Nephron (organoid): ENCODE measurements around the gene KIZ.
A peak's percentile ranks its signal among the peaks of the same experiment; 100 is the strongest.
"Not testable (repeated sequence)": the region's sequence is repeated elsewhere in the genome, so short reads cannot be mapped to it uniquely, and the experiment has no call there.

Experiments
- H3K27ac Mint-ChIP-seq, 3 experiments: 2 replicates each; pipeline ENCODE4 v1.8.0; 2020; ENCODE audit warnings: mixed read lengths in 3 of 3, mild to moderate bottlenecking in 2 of 3, moderate library complexity in 1 of 3
- H3K27me3 Mint-ChIP-seq: 2 replicates; pipeline ENCODE4 v1.8.0; 2021; ENCODE audit warnings: low read depth, mild to moderate bottlenecking, moderate library complexity, mixed read lengths
- H3K36me3 Mint-ChIP-seq: 2 replicates; pipeline ENCODE4 v1.8.0; 2020; ENCODE audit warnings: low read depth, mixed read lengths
- H3K4me1 Mint-ChIP-seq: 2 replicates; pipeline ENCODE4 v1.8.0; 2020; ENCODE audit warnings: mixed read lengths
- H3K4me3 Mint-ChIP-seq, 3 experiments: 2 replicates each; pipeline ENCODE4 v1.8.0; 2020; ENCODE audit warnings: mild to moderate bottlenecking in 3 of 3, mixed read lengths in 3 of 3, moderate library complexity in 2 of 3
- H3K9me3 Mint-ChIP-seq: 2 replicates; pipeline ENCODE4 v1.8.0; 2020; ENCODE audit warnings: mixed read lengths
- TF ChIP-seq, protein P1 (sequence below), 3 experiments: fragments of 200-600 bp; sonication (generic); IDR thresholded peaks; one replicate each; pipeline ENCODE4 v1.5.0; 2021; ENCODE audit warnings: antibody characterized with exemption in 3 of 3; ENCODE audit not compliant: unreplicated experiment in 3 of 3

Gene KIZ

GRCh38 chr20:21166801-21167200, 40.9 kb downstream of the KIZ start:
- Mint-ChIP-seq H3K36me3 (peaks cover 64% of the 10 kb centered on the region), H3K27ac (no peak overlapping the region), H3K4me1 (no peaks in the 10 kb centered on the region), H3K27me3 (no peaks in the 10 kb centered on the region), H3K9me3 (peaks cover 9% of the 10 kb centered on the region), H3K4me3 (no peak overlapping the region)
- TF ChIP-seq, protein P1, sequence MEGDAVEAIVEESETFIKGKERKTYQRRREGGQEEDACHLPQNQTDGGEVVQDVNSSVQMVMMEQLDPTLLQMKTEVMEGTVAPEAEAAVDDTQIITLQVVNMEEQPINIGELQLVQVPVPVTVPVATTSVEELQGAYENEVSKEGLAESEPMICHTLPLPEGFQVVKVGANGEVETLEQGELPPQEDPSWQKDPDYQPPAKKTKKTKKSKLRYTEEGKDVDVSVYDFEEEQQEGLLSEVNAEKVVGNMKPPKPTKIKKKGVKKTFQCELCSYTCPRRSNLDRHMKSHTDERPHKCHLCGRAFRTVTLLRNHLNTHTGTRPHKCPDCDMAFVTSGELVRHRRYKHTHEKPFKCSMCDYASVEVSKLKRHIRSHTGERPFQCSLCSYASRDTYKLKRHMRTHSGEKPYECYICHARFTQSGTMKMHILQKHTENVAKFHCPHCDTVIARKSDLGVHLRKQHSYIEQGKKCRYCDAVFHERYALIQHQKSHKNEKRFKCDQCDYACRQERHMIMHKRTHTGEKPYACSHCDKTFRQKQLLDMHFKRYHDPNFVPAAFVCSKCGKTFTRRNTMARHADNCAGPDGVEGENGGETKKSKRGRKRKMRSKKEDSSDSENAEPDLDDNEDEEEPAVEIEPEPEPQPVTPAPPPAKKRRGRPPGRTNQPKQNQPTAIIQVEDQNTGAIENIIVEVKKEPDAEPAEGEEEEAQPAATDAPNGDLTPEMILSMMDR (IDR thresholded peaks at IDR 0.05; ENCODE audit: unreplicated experiment in 3 of 3), result no peak

DNA sequence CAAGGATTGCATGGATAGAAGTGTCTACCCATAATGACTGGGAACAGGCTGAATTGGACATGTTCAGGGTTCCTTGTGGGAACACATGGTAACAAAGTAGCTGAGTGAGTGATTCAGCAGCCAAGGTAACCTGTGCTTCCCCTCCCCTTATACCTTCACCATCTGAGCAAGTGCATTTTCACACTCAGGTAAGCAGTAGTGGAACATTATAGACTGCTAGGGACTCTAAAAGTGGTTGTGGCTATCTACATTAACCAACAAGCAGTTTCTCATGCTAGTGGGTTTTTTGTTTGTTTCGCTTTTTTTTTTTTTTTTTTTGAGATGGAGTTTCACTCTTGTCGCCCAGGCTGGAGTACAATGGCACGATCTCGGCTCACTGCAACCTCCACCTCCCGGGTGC, 41.4 kb downstream of the KIZ start:
- TF ChIP-seq, protein P1 (IDR thresholded peaks at IDR 0.05; ENCODE audit: unreplicated experiment in 3 of 3), result no peak
- no peak overlapping the region for H3K4me3 Mint-ChIP-seq
- H3K27me3 Mint-ChIP-seq, result no peaks in the 10 kb centered on the region

GRCh38 chr20:21168061-21168460, 42.2 kb downstream of the KIZ start:
- not testable (repeated sequence) for H3K27ac Mint-ChIP-seq, H3K4me1 Mint-ChIP-seq, H3K27me3 Mint-ChIP-seq, H3K4me3 Mint-ChIP-seq
- Mint-ChIP-seq H3K36me3 (peaks cover 51% of the 10 kb centered on the region), H3K9me3 (peaks cover 12% of the 10 kb centered on the region)

More for the DNA sequence above, 41.4 kb downstream of the KIZ start:
- Mint-ChIP-seq H3K27ac (no peak overlapping the region), H3K4me1 (no peaks in the 10 kb centered on the region), H3K9me3 (peaks cover 12% of the 10 kb centered on the region), H3K36me3 (peaks cover 59% of the 10 kb centered on the region)

DNA sequence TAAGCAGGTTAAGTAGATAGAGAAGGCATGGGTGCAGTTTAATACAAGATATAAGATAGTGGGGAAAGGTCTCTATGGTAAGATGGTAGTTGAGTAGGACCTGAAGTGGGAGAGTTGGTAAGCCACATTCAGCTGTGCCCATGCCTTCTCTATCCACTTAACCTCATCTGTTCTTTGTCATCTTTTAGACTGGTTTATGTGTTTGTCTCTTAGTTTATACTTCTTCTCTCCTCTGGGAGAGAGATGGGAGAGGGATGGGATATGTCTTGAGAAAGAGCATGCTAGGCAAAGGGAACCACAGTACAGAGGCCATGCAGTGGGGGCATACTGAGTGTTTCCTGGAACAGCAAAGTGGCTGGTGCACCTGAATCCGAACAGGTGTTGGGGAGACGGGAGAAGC, 46.7 kb downstream of the KIZ start:
- Mint-ChIP-seq H3K4me1 (peaks cover 8% of the 10 kb centered on the region), H3K27me3 (no peaks in the 10 kb centered on the region), H3K4me3 (no peak overlapping the region), H3K9me3 (peaks cover 23% of the 10 kb centered on the region), H3K36me3 (peaks cover 30% of the 10 kb centered on the region), H3K27ac (peak overlapping the region in 1 of 3 experiments; percentile 33)
- TF ChIP-seq, protein P1 (IDR thresholded peaks at IDR 0.05; ENCODE audit: unreplicated experiment in 3 of 3), result no peak

DNA sequence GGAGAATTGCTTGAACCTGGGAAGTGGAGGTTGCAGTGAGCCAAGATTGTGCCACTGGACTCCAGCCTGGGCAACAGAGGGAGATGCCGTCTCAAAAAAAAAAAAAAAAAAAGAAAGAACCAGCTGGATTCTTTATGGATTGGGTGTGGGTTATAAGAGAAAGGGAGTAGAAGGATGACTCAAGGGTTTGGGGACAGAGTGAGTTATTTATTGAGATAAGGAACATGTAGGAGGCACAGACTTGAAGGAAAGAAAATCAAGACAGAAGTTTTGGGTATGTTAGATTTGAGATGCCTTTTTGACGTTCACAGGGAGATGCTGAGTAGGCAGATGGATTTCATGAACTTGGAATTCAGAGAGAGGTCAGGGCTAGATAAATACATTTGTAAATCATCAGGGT, 47.6 kb downstream of the KIZ start:
- H3K4me3 Mint-ChIP-seq, result no peak overlapping the region
- TF ChIP-seq, protein P1 (IDR thresholded peaks at IDR 0.05; ENCODE audit: unreplicated experiment in 3 of 3), result no peak
- peaks cover 8% of the 10 kb centered on the region for H3K4me1 Mint-ChIP-seq
- H3K36me3 Mint-ChIP-seq, result peaks cover 30% of the 10 kb centered on the region
- H3K27ac Mint-ChIP-seq, result peak overlapping the region; percentile 10 to 80 (median 21)
- peaks cover 28% of the 10 kb centered on the region for H3K9me3 Mint-ChIP-seq
- H3K27me3 Mint-ChIP-seq, result no peaks in the 10 kb centered on the region

DNA sequence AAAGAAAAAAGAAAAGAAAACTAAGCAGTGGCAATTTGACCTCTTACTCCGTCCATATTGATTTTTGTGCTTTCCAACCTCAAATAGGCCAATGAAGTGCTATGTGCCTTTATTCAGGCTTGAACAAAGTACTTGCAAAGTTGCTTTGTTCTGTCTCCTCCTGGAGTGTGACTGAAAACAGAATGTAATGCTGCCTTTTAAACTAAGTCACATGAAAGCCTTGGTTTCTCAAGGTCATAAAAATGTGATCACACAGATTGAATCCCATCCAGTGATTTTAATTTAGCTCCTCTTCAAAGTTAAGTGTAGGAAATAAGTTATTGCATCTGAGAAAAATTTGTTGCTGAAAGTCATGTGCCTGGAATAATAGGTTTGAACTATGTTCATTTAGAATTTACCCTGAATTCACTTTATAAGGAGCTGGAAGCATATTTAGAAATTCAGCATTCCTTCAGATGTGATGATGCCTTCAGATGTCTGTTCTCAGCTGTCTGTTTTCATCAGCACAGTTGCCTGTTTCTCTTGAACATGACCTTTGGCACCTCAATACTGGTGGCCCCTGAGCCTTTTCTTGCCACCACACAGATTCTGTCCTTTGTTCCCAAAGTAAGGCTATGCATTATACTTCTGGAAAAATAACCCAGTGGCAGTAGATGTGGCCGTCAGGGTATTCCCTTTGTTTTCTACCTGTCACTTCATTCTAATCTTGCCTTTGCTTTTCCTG, 48.8 kb downstream of the KIZ start:
- peaks cover 8% of the 10 kb centered on the region for H3K4me1 Mint-ChIP-seq
- peaks cover 38% of the 10 kb centered on the region for H3K9me3 Mint-ChIP-seq
- peaks cover 38% of the 10 kb centered on the region for H3K36me3 Mint-ChIP-seq
- no peak overlapping the region for H3K4me3 Mint-ChIP-seq
- TF ChIP-seq, protein P1 (IDR thresholded peaks at IDR 0.05; ENCODE audit: unreplicated experiment in 3 of 3), result no peak
- no peaks in the 10 kb centered on the region for H3K27me3 Mint-ChIP-seq
- H3K27ac Mint-ChIP-seq, result peak overlapping the region in 1 of 3 experiments; percentile 83
